Occipital lobe (tissue), 2 donors: ENCODE results near the gene ST6GAL2. TPM values are rescaled to one million over a fixed set of nuclear protein-coding genes. Genes with fewer than 3 reads are reported as not detected.
A peak's percentile ranks its signal among the peaks of the same experiment; 100 is the strongest.

Experiments
- DNase-seq: peaks from one replicate; lab custom pipeline; 2025; lab: John Stamatoyannopoulos, UW
- total RNA-seq: library from RNA; depleted of rRNA; stranded (reverse); fragments of >200 nt; gene quantifications from one replicate; pipeline ENCODE4 v1.2.3, GENCODE V29; 2014

The ST6GAL2 gene
- total RNA-seq: 148 TPM

- DNase-seq: peak; percentile 57
Measured at GRCh38 chr2:106885971-106886915, at the start of gene ST6GAL2. Gene ST6GAL2 (minus strand): TSS chr2:106886167. CDS start chr2:106843977, 42,190 bp downstream.

GRCh38 chr2:106932644-106933043 is 46.7 kb upstream of the ST6GAL2 start:
- DNase-seq: no peak

GRCh38 chr2:106931717-106932335 is 45.9 kb upstream of the ST6GAL2 start:
- DNase-seq: no peak

GRCh38 chr2:106921451-106921850 is 35.5 kb upstream of the ST6GAL2 start:
- no peak for DNase-seq

- no peak for DNase-seq
Measured at GRCh38 chr2:106919012-106919411, 33.0 kb upstream of the ST6GAL2 start.

GRCh38 chr2:106904242-106904641 is 18.3 kb upstream of the ST6GAL2 start:
- DNase-seq: no peak

GRCh38 chr2:106899786-106900530 is 14.0 kb upstream of the ST6GAL2 start:
- DNase-seq: no peak

GRCh38 chr2:106894545-106894944 is 8.6 kb upstream of the ST6GAL2 start:
- DNase-seq: no peak

GRCh38 chr2:106892048-106892447 is 6.1 kb upstream of the ST6GAL2 start:
- DNase-seq: no peak

- no peak for DNase-seq
Measured at GRCh38 chr2:106890606-106891005, 4.6 kb upstream of the ST6GAL2 start.

- peak; percentile 71 for DNase-seq
Measured at GRCh38 chr2:106886916-106887758, 1.2 kb upstream of the ST6GAL2 start.

- DNase-seq: no peak
Measured at GRCh38 chr2:106885329-106885728, 638 bp downstream of the ST6GAL2 start.

- no peak for DNase-seq
Measured at GRCh38 chr2:106882673-106883072, 3.3 kb downstream of the ST6GAL2 start.

GRCh38 chr2:106878206-106878605 is 7.8 kb downstream of the ST6GAL2 start:
- no peak for DNase-seq

- DNase-seq: no peak
Measured at GRCh38 chr2:106876699-106877098, 9.3 kb downstream of the ST6GAL2 start.

GRCh38 chr2:106869512-106870275 is 16.3 kb downstream of the ST6GAL2 start:
- DNase-seq: no peak

GRCh38 chr2:106868275-106868674 is 17.7 kb downstream of the ST6GAL2 start:
- DNase-seq: no peak

GRCh38 chr2:106867196-106867953 is 18.6 kb downstream of the ST6GAL2 start:
- no peak for DNase-seq

- DNase-seq: no peak
Measured at GRCh38 chr2:106866641-106867040, 19.3 kb downstream of the ST6GAL2 start.

GRCh38 chr2:106864051-106864450 is 21.9 kb downstream of the ST6GAL2 start:
- DNase-seq: no peak
